SKM-1 (cell line): ENCODE measurements around the gene EME1.
"Not testable (repeated sequence)": the region's sequence is repeated elsewhere in the genome, so short reads cannot be mapped to it uniquely, and the experiment has no call there.

Experiments
- DNase-seq: peaks from one replicate; lab custom pipeline; 2025; ENCODE audit not compliant: unreplicated experiment; lab: John Stamatoyannopoulos, UW

EME1 gene, protein sequence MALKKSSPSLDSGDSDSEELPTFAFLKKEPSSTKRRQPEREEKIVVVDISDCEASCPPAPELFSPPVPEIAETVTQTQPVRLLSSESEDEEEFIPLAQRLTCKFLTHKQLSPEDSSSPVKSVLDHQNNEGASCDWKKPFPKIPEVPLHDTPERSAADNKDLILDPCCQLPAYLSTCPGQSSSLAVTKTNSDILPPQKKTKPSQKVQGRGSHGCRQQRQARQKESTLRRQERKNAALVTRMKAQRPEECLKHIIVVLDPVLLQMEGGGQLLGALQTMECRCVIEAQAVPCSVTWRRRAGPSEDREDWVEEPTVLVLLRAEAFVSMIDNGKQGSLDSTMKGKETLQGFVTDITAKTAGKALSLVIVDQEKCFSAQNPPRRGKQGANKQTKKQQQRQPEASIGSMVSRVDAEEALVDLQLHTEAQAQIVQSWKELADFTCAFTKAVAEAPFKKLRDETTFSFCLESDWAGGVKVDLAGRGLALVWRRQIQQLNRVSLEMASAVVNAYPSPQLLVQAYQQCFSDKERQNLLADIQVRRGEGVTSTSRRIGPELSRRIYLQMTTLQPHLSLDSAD

DNA sequence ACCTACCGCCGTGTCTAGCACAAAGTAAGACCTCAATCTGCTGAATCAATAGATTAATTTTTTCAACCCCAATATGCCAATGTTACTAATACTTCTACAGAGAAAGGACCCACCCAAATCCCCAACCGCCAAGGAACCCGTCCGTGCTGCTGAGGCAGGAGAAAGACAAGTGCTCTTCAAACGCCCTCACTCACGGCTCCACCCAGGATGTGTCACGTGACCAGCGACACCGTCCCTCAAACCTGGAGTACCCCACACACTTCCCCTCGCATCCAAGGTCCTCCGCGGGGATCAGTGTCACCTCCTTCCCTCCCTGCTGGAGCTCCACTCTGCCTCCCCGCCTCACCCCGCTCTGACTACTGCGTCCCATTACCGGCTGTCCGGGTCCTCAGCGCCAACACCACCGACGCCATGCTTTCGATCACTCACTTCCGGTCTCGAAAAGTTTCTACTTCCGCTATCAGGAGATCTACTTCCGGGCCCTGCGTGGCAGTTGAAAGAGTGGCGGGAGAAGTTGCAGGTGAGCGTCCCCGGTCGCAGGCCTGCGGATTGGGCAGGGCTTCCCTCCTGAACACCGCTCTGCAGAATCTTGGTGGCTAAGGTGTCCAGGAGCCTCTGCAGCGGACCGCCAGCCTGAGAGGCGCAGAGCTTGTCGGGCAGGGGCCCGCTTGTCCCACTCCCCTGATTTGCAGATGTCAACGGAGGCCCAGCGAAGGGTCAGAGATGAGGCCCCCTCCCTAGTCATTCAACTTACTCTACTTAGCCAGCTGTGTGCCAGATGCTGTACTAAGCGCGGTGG, at the start of gene EME1, which contains the start of gene MRPL27:
Gene EME1 (plus strand): TSS at position 472 of the 799 bp plus-strand sequence. CDS start 1,980 bp downstream, outside the sequence.
Gene MRPL27 (minus strand): TSS at position 427 of the 799 bp plus-strand sequence. CDS start 14 bp downstream, at position 413.
- DNase-seq: peak; percentile 92

GRCh38 chr17:50325906-50326305, 47.1 kb upstream of the EME1 start:
- no peak for DNase-seq

GRCh38 chr17:50326831-50327364, 46.1 kb upstream of the EME1 start:
- no peak for DNase-seq

GRCh38 chr17:50328363-50329325, 44.4 kb upstream of the EME1 start:
- no peak for DNase-seq

- DNase-seq: no peak
These were observed 43.3 kb upstream of the EME1 start for GRCh38 chr17:50329716-50330115.

DNA sequence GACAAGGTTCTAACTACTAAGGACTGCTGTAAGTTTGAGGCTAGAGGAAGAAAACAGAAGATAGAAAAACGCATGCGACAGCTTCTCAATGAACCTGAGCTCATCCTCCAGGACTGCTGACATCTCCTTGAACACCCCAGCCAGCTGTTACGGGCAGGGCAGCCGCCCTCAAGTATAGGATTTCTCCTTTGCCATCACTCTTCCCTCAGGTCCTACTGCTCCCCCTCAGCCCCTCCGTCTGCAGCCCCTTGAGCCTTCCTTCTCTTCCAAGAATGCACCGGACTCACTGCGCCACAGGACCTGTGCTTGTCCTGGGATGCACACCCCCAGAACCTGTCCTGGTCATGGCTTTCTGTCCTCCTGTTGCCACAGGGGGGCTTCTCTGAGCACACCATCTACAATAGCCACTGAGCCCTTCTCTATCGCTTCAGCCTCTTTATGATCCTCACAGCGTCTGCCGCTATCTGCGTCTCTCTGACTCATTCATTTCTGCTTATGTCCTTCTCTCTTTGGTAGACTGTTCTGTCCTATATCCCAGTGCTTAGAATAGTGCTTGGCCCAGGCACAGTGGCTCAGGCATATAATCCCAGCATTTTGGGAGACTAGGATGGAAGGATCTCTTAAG, 42.8 kb upstream of the EME1 start:
- DNase-seq: no peak

DNA sequence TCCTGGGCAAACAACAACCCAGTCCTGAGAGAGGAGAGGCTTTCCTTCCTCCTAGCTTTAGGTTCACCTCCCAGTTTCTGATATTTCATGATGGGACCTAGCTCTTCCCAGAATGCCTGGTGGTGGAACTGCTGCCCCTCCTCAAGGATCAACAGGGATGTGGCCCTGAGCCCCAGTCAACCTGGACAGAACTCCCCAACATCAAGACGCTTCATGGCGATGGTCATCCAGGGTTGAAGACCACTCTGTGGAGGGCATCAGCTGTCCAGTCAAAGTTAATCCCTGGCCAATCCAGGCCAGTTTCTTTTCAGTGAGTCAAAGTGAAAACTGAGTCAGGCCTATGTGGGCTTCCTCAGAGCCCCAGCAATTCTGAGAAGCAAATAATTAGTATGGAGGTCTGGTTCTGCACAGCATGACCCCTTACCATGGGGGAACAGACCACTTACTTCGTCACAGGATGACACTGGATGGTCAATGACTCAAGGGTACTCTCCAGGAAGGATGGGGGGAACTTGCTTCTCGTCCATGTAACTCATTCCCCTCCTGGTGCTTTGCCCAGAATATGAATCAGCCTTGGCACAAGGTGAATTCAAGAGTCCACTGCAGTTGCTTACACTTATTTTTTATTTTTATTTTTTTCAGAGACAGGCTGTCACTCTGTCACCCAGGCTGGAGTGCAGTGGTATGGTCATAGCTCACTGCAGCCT, 41.8 kb upstream of the EME1 start:
- DNase-seq: no peak

DNA sequence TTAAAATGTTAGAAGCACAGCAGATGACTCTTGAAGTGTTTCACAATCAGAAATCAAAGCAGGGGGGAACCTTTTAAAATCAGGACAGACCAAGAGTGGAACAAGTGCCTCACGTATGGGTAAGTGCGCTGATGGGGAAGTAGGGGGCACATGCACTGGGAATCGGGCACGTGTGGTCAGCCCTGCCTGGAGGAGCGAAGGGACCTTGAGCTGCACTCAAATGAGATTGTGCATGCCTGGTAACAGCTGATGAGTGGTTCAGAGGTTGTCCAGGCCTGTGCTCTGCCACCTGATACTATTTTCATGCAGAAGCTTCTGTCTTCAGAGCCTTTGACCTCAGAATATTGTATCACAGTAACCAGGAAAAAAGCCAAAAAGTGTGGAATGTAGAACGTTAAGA, 40.8 kb upstream of the EME1 start:
- DNase-seq: no peak

GRCh38 chr17:50333291-50334057, 39.6 kb upstream of the EME1 start:
- not testable (repeated sequence) for DNase-seq

DNA sequence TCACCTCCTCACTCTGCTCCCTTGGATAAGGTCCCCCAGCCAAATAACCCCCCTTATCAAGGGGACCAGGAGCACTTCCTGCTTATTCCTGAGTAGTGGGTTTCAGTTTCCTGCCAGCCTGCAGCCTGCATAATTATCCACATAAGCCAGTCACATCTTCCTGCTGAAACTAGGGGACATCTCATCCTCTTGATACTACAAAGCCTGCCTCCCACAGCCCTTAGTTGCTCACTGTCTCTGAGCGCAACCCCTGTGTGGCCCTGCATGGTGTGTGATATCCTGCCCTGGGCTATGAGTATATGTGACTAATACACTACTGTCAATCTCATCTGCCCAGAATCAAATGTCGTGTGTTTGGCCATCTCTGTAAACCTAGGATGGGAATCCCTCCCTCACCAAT, 35.1 kb upstream of the EME1 start:
- DNase-seq: no peak

DNA sequence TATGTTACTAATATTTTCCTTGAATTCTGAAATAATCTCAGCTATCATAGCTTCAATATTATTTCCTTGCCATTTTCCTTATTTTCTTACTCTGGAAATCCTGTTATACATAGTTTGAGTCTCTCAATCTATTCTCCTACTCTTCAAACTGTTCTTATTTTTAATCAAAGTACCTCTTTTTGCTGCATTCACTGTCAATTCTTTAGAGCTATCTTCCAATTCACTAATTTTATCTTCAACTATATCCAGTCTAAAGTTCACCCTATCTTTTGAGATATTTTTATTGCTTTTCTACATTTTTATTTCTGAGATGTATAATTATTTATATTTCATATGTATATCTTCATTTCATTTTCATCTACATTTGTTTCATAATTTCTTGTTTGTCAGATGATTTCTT, 34.4 kb upstream of the EME1 start:
- no peak for DNase-seq

- no peak for DNase-seq
These were observed 33.6 kb upstream of the EME1 start for GRCh38 chr17:50339381-50339780.

DNA sequence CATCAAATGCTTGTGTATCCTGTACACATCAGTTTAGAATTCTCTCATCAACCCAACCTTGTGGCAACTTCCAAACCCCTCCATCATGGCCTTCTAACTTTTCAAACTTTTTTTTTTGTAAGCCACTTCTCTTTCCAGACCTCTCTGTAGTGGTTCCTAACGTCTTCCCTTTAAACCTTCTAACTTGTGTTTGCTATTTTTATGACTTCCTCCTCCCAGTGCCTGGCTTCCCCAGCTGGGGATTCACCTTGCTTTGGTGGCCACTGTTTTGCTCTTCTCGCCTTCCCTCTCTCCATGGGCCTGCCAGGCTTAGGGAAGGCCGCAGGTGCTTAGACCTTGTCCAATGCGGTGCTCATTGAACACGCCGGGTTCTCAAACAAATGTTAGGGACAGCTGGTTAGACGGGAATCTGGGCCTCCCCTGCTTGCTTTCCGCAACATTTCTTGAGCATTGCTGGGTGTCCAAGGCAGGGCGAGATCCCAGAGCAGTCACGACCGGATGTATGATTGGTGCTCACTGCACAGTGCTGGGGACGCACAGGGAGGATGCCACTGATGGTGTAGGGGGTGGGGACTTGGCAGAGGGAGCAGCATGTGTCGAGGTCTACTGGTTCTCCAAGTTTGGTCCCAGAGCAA, 28.2 kb upstream of the EME1 start:
- no peak for DNase-seq

- DNase-seq: peak; percentile 70
These were observed 27.4 kb upstream of the EME1 start, which contains the start of gene XYLT2 for GRCh38 chr17:50345432-50346312. XYLT2 (plus strand) TSS chr17:50346126; CDS start chr17:50346141, 15 bp downstream.

GRCh38 chr17:50346313-50347116, 26.5 kb upstream of the EME1 start:
- no peak for DNase-seq
